NCI-H1694 (cell line): ENCODE measurements around the gene LRRK1.

Experiments
- DNase-seq: peaks from one replicate; lab custom pipeline; 2025; lab: John Stamatoyannopoulos, UW

The LRRK1 gene

GRCh38 chr15:100939791-100940190, 20.6 kb downstream of the LRRK1 start:
- DNase-seq, result no peak

GRCh38 chr15:100940767-100941379, 21.7 kb downstream of the LRRK1 start:
- no peak for DNase-seq

GRCh38 chr15:100941536-100941935, 22.4 kb downstream of the LRRK1 start:
- no peak for DNase-seq

GRCh38 chr15:100942656-100943425, 23.7 kb downstream of the LRRK1 start:
- DNase-seq, result no peak

GRCh38 chr15:100944244-100944895, 25.2 kb downstream of the LRRK1 start:
- no peak for DNase-seq

- DNase-seq, result no peak
Measured at GRCh38 chr15:100944986-100945385, 25.8 kb downstream of the LRRK1 start.

- DNase-seq, result no peak
Measured at GRCh38 chr15:100947760-100948429, 28.7 kb downstream of the LRRK1 start.

GRCh38 chr15:100948430-100948762, 29.2 kb downstream of the LRRK1 start:
- DNase-seq, result no peak

GRCh38 chr15:100949691-100950090, 30.5 kb downstream of the LRRK1 start:
- DNase-seq, result no peak

- no peak for DNase-seq
Measured at GRCh38 chr15:100951965-100952364, 32.8 kb downstream of the LRRK1 start.

GRCh38 chr15:100952566-100952965, 33.4 kb downstream of the LRRK1 start:
- no peak for DNase-seq

GRCh38 chr15:100958326-100959065, 39.3 kb downstream of the LRRK1 start:
- DNase-seq, result no peak

- DNase-seq, result no peak
Measured at GRCh38 chr15:100959066-100960050, 40.2 kb downstream of the LRRK1 start.

GRCh38 chr15:100966997-100967396, 47.8 kb downstream of the LRRK1 start:
- no peak for DNase-seq

- DNase-seq, result no peak
Measured at GRCh38 chr15:100968050-100968966, 49.2 kb downstream of the LRRK1 start.

GRCh38 chr15:100972975-100973350, 53.8 kb downstream of the LRRK1 start:
- no peak for DNase-seq

- no peak for DNase-seq
Measured at GRCh38 chr15:100973351-100974111, 54.4 kb downstream of the LRRK1 start.

GRCh38 chr15:100975043-100975442, 55.9 kb downstream of the LRRK1 start:
- no peak for DNase-seq
